Right ventricle myocardium inferior (tissue), 1 donor: ENCODE results near the gene KDELR1. TPM values are rescaled to one million over a fixed set of nuclear protein-coding genes. Genes with fewer than 3 reads are reported as not detected.
A peak's percentile ranks its signal among the peaks of the same experiment; 100 is the strongest.

Experiments used
- ATAC-seq: fragments of 200-7000 bp; cut with Tn5 transposase; one replicate; pipeline ENCODE4 v1.9.1; 2020; ENCODE audit warnings: mild to moderate bottlenecking, moderate library complexity
- DNase-seq: peaks from one replicate; pipeline ENCODE4 v3.0.0; 2021; ENCODE audit errors: missing footprints
- intact Hi-C: fragments of 100-400 bp; cut with DNase I; formaldehyde crosslinking; loops from one replicate; pipeline ENCODE4 v1.11.0; 2022
- total RNA-seq: library from RNA; stranded (reverse); fragmentation: NEBNext Ultra II Directional; extraction: Animal tissue kit (Norgen Biotek cat#: 25700); gene quantifications from one replicate; pipeline ENCODE4 v1.2.1, GENCODE V29; 2021
- donor health status: DM: no; HTN: yes; CAD: no; lungs with severe emphysema.

The KDELR1 gene
- total RNA-seq, 1 donor from 2014 or later: 73.5 TPM

- intact Hi-C loops: no loop called here
- no peak for DNase-seq
- no peak for ATAC-seq
Observed at GRCh38 chr19:48354332-48354992, 36.9 kb downstream of the KDELR1 start.

- DNase-seq: no peak
- intact Hi-C loops: no loop called here
- ATAC-seq: no peak
Observed at GRCh38 chr19:48353677-48354076, 37.7 kb downstream of the KDELR1 start.

DNA sequence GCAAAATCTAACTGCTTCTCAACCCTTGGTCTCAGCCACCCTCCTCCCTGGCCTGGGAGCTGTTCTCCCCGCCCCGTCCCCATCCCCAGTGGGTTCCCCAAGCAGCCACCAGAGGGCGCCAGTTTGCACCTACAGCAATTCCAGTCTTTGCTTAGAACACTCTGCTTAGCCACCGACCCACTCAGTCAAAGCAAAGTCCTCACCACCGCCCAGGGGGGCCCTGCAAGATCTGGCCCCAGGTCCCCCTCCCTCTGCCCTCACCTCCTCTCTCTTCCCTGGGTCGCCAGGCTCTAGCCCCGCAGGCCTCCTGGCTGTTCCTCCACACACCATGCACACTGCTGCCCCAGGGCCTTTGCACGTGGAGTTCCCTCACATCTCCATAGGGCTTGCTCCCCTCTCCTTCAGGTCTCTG lies 40.0 kb downstream of the KDELR1 start:
- peak; percentile 87 for DNase-seq
- ATAC-seq: no peak
- intact Hi-C loops: no loop called here

GRCh38 chr19:48350856-48351255 lies 40.5 kb downstream of the KDELR1 start:
- no peak for ATAC-seq

GRCh38 chr19:48348737-48349136 lies 42.6 kb downstream of the KDELR1 start:
- intact Hi-C loops: no loop called here
- DNase-seq: no peak
- ATAC-seq: no peak

More at GRCh38 chr19:48350856-48351255, 40.5 kb downstream of the KDELR1 start:
- DNase-seq: no peak
- intact Hi-C loops: no loop called here

GRCh38 chr19:48348045-48348444 lies 43.3 kb downstream of the KDELR1 start:
- peak; percentile 49 for ATAC-seq
- intact Hi-C loops: no loop called here
- DNase-seq: no peak

GRCh38 chr19:48346191-48346590 lies 45.2 kb downstream of the KDELR1 start:
- intact Hi-C loops: no loop called here
- no peak for ATAC-seq
- no peak for DNase-seq

DNA sequence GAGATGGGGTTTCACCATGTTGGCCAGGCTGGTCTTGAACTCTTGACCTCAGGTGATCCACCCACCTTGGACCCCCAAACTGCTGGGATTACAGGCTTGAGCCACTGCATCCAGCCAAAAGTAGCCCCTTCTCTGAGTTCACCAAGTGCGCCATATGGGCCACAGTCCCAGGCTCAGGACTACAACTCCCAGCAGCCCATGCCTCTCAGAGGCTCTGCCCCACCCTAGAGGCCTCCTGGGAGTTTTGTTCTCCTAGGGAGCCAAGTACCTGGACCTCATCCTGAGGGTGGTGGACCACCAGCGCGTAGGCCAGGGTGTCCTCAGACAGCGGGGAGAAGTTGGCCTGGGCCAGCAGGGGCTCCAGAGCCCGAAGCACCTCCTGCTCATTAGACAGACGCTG lies 46.5 kb downstream of the KDELR1 start:
- no peak for ATAC-seq
- no peak for DNase-seq
- intact Hi-C loops: no loop called here

DNA sequence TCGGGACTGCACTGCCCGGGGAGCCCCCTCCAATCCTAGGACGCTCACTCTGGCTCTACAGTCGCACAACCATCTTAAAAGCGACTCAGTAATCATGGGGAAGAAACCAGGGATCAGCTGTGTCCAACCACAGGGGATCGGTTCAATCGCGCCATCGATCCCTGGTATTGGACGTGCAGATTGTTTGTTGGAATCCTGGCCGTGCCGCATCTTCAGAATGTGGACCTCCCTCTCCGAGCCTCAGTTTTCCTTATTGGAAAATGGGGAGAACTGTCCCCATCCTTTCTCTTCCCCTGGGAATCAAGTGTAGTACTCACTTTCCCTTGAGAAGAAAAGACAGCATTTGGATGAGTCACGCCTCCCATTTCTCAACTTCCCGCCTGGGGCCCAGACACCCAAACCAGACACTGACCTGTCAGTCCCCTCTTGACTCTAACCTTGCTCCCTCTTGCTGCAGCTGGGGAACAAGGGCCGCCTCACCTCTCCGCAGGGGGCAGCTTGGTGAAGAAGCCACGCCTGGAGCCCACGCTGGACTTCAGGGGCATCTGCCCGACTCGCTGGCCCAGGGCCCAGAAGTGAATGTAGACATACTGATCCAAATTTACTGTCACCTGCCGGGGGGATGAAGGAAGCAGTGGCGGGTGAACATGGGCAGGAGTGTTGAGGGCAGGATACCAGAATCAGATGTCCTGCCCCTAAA lies 48.4 kb downstream of the KDELR1 start:
- ATAC-seq (no peak), DNase-seq (no peak)
- intact Hi-C loops: no loop called here

DNA sequence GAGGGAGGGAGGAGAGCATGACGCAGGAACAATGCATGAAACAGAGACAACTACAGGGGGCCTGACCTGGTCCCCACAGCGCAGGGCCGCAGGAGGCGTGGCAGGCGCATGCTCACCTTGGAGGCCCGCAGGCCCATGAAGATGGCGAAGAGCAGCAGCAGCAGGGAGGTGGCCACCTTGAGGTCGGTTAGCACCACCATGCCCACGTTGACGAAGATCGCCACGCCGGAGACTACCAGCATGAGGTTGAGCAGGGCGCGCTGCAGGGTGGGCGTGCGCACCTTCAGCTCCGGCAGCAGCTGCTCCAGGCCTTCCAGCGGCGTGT lies 49.0 kb downstream of the KDELR1 start:
- DNase-seq (no peak), ATAC-seq (no peak)
- intact Hi-C loops: no loop called here

DNA sequence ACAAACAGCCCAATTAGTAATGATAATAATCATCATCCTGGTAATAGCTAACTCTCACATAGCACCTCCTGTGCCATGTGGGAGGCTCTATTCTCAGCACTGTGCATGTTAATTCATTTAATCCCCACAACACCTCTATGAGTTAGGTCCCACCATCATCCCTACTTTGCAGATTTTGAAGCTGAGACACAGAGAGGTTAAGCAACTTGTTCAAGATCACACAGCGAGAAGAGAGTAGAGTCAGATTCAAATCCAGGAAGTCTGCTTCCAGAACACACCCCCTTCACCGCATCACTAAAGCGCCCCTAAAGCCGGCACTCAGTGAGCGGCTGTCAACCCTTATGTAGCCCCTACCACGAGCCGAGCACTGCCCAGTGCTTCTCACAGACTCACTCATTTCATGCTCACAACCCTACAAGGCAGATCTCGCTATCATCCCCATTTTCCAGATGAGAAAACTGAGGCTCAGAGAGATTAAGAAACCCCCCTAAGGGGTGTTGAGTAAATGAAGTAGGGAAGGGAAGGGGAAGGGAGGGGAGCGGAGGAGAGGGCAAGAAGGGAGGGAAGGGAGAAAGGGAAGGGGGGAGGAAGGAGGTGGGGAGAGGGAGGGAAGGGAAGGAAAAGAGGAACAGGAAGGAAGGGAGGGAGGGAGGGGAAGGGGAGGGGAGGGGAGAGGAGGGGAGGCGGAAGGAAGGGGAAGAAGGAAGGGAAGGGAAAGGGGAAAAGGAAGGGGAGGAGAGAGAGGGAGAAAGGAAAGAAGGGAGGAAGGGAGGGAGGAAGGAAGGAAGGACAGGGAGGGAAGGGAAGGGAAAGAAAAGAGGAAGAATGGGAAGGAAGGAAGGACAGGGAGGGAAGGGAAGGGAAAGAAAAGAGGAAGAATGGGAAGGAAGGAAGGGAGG lies 49.6 kb downstream of the KDELR1 start:
- intact Hi-C loops: no loop called here
- no peak for DNase-seq
- ATAC-seq: no peak

- intact Hi-C loops: no loop called here
- no peak for ATAC-seq
- no peak for DNase-seq
Observed at GRCh38 chr19:48340995-48341394, 50.4 kb downstream of the KDELR1 start.

- intact Hi-C loops: no loop called here
- DNase-seq (no peak), ATAC-seq (no peak)
Observed at GRCh38 chr19:48338802-48339503, 52.4 kb downstream of the KDELR1 start.

GRCh38 chr19:48338253-48338755 lies 53.0 kb downstream of the KDELR1 start:
- no peak for DNase-seq
- no peak for ATAC-seq
- intact Hi-C loops: no loop called here

- peak; percentile 96 for DNase-seq
- peak; percentile 85 for ATAC-seq
- intact Hi-C loops: loop anchor here (1.0 to 5.0 kb wide), 2 partner anchors 13 to 61 kb away; partner anchors contain the start of gene ZNF114
Observed at GRCh38 chr19:48333467-48334384, 57.6 kb downstream of the KDELR1 start.

DNA sequence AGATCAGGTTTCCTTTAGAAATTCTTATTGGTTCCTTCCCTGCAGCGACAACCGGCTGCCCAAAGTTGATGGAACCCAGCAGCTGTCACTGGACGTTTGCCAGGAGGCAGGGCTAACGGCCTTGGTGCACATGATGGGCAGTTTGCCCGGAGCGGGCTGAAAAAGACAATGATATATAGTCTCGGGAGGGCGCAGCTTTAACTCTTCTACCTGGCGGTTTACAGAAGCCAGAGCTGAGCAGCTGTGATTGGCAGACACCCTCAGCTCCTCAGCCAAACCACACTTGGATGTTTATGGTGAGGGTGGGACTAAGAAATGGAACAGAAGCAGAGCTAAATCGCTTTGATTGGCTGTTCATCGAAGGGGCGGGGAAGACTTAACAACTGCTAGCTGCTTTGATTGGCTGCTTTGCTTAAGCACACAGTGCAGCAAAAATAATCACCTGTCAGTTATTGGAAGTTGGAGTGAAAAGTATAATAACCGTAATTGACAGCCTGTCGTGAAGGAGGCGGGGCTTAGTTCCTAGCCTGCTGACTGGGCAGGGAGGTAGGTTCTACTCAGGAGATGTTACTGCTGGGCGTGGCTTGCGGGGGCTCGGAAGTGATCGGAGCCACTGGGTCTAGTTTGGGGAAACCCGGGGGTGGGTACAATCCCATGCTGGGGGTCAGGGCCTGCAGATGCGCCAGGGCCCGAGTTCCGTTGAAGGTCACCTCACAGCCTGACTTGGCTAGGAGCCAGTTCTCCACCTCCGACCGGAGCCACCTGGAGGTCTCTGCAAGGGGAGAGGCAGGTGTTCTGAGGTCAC lies 58.5 kb downstream of the KDELR1 start:
- peak; percentile 93 for DNase-seq
- peak; percentile 81 for ATAC-seq
- intact Hi-C loops: loop anchor here (1.0 to 5.0 kb wide), 2 partner anchors 13 to 61 kb away; partner anchors contain the start of gene ZNF114
